DOHH2 (cell line): ENCODE results near the gene KIAA1328.

ENCODE experiments used
- H3F3A ChIP-seq: fragments of 200-600 bp; sonication (generic), shearing (Covaris generic); 2 replicates; pipeline ENCODE4 v1.6.0; 2016; ENCODE audit warnings: antibody characterized with exemption, mild to moderate bottlenecking; ENCODE audit not compliant: control insufficient read depth, insufficient read depth
- H3K27ac ChIP-seq: fragments of 200-600 bp; sonication (generic); 2 replicates; pipeline ENCODE4 v1.5.1; 2014; ENCODE audit warnings: low read depth, mild to moderate bottlenecking, low read length, moderate library complexity
- H3K27me3 ChIP-seq: fragments of 200-600 bp; sonication (generic); 2 replicates; pipeline ENCODE4 v1.6.1; 2014; ENCODE audit warnings: mild to moderate bottlenecking, low read length, mixed read lengths; ENCODE audit not compliant: control insufficient read depth
- H3K36me3 ChIP-seq: fragments of 200-600 bp; sonication (generic); 2 replicates; pipeline ENCODE4 v1.6.1; 2014; ENCODE audit warnings: mild to moderate bottlenecking, low read length, moderate library complexity, mixed read lengths; ENCODE audit not compliant: control insufficient read depth
- H3K4me1 ChIP-seq: fragments of 200-600 bp; sonication (generic); 2 replicates; pipeline ENCODE4 v1.6.1; 2014; ENCODE audit warnings: mild to moderate bottlenecking, low read length, mixed read lengths; ENCODE audit not compliant: control insufficient read depth
- H3K4me2 ChIP-seq: fragments of 200-600 bp; sonication (generic); 2 replicates; pipeline ENCODE4 v1.6.0; 2014; ENCODE audit warnings: mild to moderate bottlenecking, low read length, moderate library complexity
- H3K4me3 ChIP-seq: fragments of 200-600 bp; sonication (generic); 2 replicates; pipeline ENCODE4 v1.5.1; 2014; ENCODE audit warnings: mild to moderate bottlenecking, low read length, mixed read lengths
- H3K79me2 ChIP-seq: fragments of 200-600 bp; sonication (generic); 2 replicates; pipeline ENCODE4 v1.6.1; 2014; ENCODE audit warnings: mild to moderate bottlenecking, low read length, mixed read lengths; ENCODE audit not compliant: control insufficient read depth
- H3K9me2 ChIP-seq: fragments of 200-600 bp; sonication (generic); replicated peaks from 2 replicates; pipeline ENCODE4 v1.6.1; 2014; ENCODE audit warnings: mild to moderate bottlenecking, low read length, mixed read lengths; ENCODE audit not compliant: control insufficient read depth
- H3K9me3 ChIP-seq: fragments of 200-600 bp; sonication (generic); 2 replicates; pipeline ENCODE4 v1.6.1; 2014; ENCODE audit warnings: antibody characterized with exemption, low read length, mixed read lengths; ENCODE audit not compliant: control insufficient read depth, insufficient read depth
- H4K20me1 ChIP-seq: fragments of 200-600 bp; sonication (generic); 2 replicates; pipeline ENCODE4 v1.6.0; 2014; ENCODE audit warnings: low read depth, mild to moderate bottlenecking, antibody characterized with exemption, low read length, moderate library complexity; ENCODE audit not compliant: control insufficient read depth, insufficient read depth
- EZH2phosphoT487 ChIP-seq: fragments of 200-600 bp; sonication (generic); IDR thresholded peaks from 2 replicates; pipeline ENCODE4 v1.6.1; 2017; ENCODE audit warnings: borderline replicate concordance, mild to moderate bottlenecking, antibody characterized with exemption, low read length, moderate library complexity, mixed read lengths
- TF ChIP-seq, protein P1 (sequence below): fragments of 200-600 bp; sonication (generic); IDR thresholded peaks from one replicate; pipeline ENCODE4 v1.5.1; 2014; ENCODE audit warnings: antibody characterized with exemption, mild to moderate bottlenecking, low read depth, low read length; ENCODE audit not compliant: poor library complexity, severe bottlenecking

KIAA1328 gene

DNA sequence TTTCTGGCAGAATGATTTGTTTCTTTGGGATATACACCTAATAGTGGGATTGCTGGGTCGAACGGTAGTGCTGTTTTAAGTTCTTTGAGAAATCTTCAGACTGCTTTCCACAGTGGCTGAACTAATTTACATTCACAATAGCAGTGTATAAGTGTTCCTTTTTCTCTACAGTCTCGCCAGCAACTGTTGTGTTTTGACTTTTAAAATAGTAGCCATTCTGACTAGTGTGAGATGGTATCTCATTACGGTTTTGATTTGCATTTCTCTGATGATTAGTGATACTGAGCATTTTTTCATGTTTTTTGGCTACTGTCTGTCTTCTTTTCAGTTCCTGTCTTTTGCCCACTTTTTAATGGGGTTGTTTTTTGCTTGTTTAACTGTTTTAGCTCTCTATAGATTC, 306.2 kb downstream of the KIAA1328 start:
- Histone ChIP-seq H3K9me3 (no peaks in the 10 kb centered on the region), H3K9me2 (no peaks in the 10 kb centered on the region), H3K27ac (no peak overlapping the region), H3K79me2 (no peaks in the 10 kb centered on the region), H3K4me2 (no peak overlapping the region), H4K20me1 (no peaks in the 10 kb centered on the region), H3K27me3 (no peaks in the 10 kb centered on the region), H3K4me3 (no peak overlapping the region), H3K36me3 (no peaks in the 10 kb centered on the region), H3K4me1 (no peaks in the 10 kb centered on the region), H3F3A (no peaks in the 10 kb centered on the region)
- TF ChIP-seq, protein P1, sequence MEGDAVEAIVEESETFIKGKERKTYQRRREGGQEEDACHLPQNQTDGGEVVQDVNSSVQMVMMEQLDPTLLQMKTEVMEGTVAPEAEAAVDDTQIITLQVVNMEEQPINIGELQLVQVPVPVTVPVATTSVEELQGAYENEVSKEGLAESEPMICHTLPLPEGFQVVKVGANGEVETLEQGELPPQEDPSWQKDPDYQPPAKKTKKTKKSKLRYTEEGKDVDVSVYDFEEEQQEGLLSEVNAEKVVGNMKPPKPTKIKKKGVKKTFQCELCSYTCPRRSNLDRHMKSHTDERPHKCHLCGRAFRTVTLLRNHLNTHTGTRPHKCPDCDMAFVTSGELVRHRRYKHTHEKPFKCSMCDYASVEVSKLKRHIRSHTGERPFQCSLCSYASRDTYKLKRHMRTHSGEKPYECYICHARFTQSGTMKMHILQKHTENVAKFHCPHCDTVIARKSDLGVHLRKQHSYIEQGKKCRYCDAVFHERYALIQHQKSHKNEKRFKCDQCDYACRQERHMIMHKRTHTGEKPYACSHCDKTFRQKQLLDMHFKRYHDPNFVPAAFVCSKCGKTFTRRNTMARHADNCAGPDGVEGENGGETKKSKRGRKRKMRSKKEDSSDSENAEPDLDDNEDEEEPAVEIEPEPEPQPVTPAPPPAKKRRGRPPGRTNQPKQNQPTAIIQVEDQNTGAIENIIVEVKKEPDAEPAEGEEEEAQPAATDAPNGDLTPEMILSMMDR: no peak
- no peak for TF ChIP-seq EZH2phosphoT487

DNA sequence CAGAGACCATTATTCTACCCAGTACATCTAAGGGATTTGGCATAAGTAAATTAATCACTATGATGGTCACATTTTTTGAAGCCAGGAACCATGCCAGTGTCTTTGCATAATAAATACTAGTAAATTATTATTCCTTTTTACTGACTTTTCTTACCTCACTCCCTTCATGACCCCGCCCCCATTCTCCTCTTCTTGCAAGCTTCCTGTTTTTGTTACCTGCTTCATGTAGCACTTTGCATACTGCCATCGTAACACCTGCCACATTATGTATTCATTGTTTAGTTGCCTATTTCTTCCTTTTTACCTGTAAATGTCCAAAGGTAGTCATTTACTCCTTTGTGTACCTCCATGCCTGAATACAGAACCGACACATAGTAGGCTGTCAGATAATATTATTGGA, 309.5 kb downstream of the KIAA1328 start:
- H4K20me1 ChIP-seq: no peaks in the 10 kb centered on the region
- H3F3A ChIP-seq: no peaks in the 10 kb centered on the region

DNA sequence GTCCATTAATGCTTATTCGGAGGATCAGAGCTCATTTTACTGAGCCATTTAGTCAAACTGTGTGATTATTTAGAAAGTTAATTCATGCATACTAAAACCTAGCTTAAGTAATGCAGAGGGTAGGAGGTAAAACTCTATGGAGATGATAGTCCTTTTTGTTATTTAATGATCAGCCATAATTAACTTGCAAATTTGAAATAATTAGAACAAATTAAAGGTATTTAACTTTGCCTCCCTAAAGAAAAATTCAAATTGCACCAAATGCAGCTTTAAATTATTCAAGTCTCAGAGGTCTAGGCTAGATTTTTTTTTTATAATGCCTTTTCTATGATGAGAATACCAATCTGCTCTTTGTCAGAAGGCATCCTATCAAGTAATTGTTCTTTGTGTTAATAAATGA, 310.9 kb downstream of the KIAA1328 start:
- Histone ChIP-seq H3K4me1 (no peaks in the 10 kb centered on the region), H3K4me2 (no peak overlapping the region), H4K20me1 (no peaks in the 10 kb centered on the region), H3K9me3 (no peaks in the 10 kb centered on the region), H3K4me3 (no peak overlapping the region), H3K9me2 (no peaks in the 10 kb centered on the region), H3K36me3 (no peaks in the 10 kb centered on the region), H3K27me3 (no peaks in the 10 kb centered on the region), H3K79me2 (no peaks in the 10 kb centered on the region), H3F3A (no peaks in the 10 kb centered on the region), H3K27ac (no peak overlapping the region)
- TF ChIP-seq, protein P1: no peak
- no peak for TF ChIP-seq EZH2phosphoT487

More for the DNA sequence above, 309.5 kb downstream of the KIAA1328 start:
- Histone ChIP-seq H3K36me3 (no peaks in the 10 kb centered on the region), H3K4me1 (no peaks in the 10 kb centered on the region), H3K4me3 (no peak overlapping the region), H3K9me2 (no peaks in the 10 kb centered on the region), H3K27me3 (no peaks in the 10 kb centered on the region), H3K79me2 (no peaks in the 10 kb centered on the region), H3K4me2 (no peak overlapping the region), H3K9me3 (no peaks in the 10 kb centered on the region), H3K27ac (no peak overlapping the region)
- TF ChIP-seq EZH2phosphoT487: no peak

DNA sequence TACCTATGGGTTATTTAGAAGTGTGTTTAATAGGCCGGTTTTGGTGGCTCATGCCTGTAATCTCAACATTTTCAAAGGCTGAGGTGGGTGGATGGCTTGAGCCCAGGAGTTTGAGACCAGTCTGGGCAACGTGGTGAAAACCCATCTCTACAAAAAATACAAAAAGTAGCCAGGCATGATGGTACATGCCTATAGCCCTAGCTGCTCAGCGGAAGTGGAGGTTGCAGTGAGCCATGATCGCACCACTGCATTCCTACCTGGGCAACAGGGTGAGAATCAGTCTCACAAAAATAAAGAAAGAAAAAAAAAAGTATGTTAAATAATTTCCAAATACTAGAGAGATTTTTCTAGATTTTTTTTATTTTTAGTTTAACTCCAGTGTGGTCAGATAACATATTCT, 316.0 kb downstream of the KIAA1328 start:
- Histone ChIP-seq H3K79me2 (no peaks in the 10 kb centered on the region), H3K9me3 (no peaks in the 10 kb centered on the region), H3K27me3 (no peaks in the 10 kb centered on the region), H3K27ac (no peak overlapping the region), H3K4me2 (no peak overlapping the region), H3K4me3 (no peak overlapping the region), H3K9me2 (no peaks in the 10 kb centered on the region; the same call in 1 of the 2 replicates), H3K36me3 (no peaks in the 10 kb centered on the region), H4K20me1 (no peaks in the 10 kb centered on the region), H3K4me1 (no peaks in the 10 kb centered on the region), H3F3A (no peaks in the 10 kb centered on the region)
- TF ChIP-seq EZH2phosphoT487: no peak
- TF ChIP-seq, protein P1: no peak
